Measurements from ENCODE around the gene DLGAP1.

DLGAP1 gene

DNA sequence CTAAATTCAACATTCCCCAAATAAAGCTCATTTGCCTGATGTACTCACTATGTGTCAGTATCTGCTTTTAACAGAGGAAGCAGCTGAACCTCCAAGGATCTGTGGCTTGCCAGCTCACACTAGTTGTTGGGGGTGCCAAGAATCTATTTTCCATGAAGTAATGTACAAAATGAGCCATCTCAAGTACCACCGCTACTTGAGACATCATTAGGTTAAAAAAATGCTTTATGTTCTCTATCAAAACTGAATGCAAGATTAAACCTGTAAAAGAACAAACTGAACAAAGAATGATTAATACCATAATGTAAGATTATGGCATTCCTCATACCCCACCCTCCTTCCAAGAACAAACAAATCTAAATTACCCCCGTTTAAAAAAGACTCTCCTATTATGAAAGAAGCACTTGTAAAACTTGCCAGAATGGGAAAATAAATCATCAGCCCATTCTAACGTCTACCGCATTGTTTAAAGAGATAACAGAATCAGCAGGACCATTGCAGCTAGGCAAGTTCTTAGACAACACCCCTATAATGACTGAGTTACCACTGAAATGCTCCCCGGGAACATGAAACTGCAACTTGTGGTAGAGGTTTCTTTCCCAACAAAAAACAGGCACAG, 471.6 kb downstream of the DLGAP1 start:
- peak; percentile 83 for DNase-seq

- no peak for DNase-seq
These were observed 472.6 kb downstream of the DLGAP1 start for GRCh38 chr18:3982541-3982940.

- DNase-seq, result no peak
These were observed 476.1 kb downstream of the DLGAP1 start for GRCh38 chr18:3979024-3979423.

GRCh38 chr18:3973191-3973850, 481.8 kb downstream of the DLGAP1 start:
- no peak for DNase-seq

DNA sequence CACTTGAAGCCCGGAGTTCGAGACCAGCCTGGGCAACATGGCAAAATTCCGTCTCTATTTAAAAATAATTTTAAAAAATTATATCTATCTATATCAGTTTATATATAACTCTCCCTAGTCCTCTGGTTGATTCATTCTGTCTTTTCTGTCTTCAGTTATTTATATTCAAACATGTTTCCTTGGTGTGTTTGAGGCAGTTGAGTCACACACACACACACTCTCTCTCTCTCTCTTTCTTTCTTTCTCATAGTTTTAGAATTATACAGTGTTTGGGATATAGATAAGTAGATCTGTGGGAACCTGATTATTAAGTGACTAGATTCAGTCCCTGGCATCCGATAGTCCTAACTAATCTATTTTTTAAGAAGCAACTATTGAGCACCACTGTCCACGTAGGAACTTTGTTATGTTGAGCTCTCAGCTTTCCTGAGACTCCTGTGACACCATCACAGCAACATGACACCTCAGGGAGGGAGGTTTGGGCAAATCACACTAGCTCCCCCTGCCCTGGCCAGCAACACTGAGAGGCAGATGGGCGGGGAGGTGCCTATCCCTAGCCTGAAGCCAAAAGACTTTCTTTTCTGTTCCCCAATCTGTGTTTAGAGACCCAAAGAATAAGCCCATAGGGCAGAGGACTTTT, 482.7 kb downstream of the DLGAP1 start:
- no peak for DNase-seq

- no peak for DNase-seq
These were observed 484.2 kb downstream of the DLGAP1 start for GRCh38 chr18:3970929-3971328.

- DNase-seq, result no peak
These were observed 487.5 kb downstream of the DLGAP1 start for GRCh38 chr18:3967359-3968180.

GRCh38 chr18:3966642-3967358, 488.3 kb downstream of the DLGAP1 start:
- no peak for DNase-seq

GRCh38 chr18:3966246-3966641, 488.9 kb downstream of the DLGAP1 start:
- no peak for DNase-seq

GRCh38 chr18:3960977-3961376, 494.1 kb downstream of the DLGAP1 start:
- no peak for DNase-seq

GRCh38 chr18:3960142-3960541, 495.0 kb downstream of the DLGAP1 start:
- DNase-seq, result no peak

- no peak for DNase-seq
These were observed 503.1 kb downstream of the DLGAP1 start for GRCh38 chr18:3952031-3952430.

DNA sequence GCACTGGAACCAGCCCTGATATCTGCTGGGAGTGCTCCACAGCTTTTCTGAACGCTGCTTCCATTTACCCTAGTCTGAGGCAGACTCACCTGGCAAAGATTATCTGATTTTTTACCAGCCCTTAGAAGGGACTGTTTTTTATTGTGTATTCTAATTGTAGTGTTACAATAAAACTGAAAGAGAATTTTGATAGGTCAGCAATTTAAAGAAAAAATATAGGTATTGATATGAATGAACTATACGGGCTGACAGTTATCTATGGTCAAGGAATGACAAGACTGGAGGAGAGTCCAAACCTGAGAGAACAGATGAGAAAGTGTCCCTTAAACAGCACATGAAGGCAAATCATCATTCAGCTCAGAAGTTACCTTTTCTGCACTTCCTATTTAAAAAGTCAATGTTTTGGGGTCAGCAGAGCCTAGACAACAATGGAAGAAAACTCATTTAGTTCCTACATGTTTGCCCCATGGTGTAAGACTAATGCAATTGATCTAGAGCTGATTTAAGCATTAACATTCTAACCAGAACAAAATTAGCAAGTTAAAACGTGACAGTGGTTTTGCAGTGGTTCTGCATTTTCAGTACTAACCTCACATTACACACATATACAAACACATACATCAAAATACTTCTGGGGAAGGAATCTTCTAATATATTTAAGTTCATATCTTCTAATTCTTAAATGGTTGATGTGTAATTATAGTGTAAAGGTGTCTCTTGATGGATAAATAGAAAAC, 504.3 kb downstream of the DLGAP1 start:
- no peak for DNase-seq

GRCh38 chr18:3948958-3949357, 506.1 kb downstream of the DLGAP1 start:
- DNase-seq, result no peak

DNA sequence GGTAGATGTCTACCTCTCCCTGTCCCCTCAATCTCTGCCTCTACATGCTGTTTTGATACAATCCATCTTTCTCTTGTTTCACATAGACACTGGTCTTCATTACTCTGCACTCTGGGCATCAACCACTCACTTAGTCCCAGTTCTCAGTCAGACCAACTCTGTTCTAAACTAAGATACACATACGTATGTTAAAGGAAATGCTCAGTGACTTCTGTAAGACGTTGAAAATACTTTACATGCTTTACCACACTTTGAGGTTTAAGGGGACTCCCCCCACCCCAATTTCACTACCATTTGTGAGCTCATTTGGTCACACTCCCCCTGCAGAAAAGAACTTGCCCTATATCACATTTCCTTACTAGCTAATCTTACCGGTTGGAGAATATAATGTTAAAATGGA, 507.7 kb downstream of the DLGAP1 start:
- no peak for DNase-seq

DNA sequence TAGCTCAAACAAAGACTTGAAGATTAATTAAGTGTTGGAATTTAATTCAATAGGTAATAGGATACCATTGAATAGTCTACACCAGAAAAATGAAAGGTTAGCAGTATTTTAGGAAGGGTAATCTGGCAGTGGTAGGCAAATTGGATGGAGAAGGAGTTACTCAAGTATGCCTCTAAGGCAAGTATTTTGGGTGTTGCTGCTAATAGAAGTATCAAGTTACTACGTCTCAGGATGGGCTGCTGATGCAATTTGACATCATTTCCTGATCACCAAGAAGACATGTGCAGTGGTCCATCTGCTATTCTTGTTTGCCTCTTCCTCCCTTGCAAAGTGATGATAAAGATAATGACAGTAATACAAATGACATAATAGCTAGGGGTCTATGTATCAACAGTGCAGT, 519.8 kb downstream of the DLGAP1 start:
- DNase-seq, result no peak

GRCh38 chr18:3932276-3932675, 522.8 kb downstream of the DLGAP1 start:
- no peak for DNase-seq

- no peak for DNase-seq
These were observed 523.5 kb downstream of the DLGAP1 start for GRCh38 chr18:3931542-3932112.

GRCh38 chr18:3931013-3931315, 524.1 kb downstream of the DLGAP1 start:
- no peak for DNase-seq

DNA sequence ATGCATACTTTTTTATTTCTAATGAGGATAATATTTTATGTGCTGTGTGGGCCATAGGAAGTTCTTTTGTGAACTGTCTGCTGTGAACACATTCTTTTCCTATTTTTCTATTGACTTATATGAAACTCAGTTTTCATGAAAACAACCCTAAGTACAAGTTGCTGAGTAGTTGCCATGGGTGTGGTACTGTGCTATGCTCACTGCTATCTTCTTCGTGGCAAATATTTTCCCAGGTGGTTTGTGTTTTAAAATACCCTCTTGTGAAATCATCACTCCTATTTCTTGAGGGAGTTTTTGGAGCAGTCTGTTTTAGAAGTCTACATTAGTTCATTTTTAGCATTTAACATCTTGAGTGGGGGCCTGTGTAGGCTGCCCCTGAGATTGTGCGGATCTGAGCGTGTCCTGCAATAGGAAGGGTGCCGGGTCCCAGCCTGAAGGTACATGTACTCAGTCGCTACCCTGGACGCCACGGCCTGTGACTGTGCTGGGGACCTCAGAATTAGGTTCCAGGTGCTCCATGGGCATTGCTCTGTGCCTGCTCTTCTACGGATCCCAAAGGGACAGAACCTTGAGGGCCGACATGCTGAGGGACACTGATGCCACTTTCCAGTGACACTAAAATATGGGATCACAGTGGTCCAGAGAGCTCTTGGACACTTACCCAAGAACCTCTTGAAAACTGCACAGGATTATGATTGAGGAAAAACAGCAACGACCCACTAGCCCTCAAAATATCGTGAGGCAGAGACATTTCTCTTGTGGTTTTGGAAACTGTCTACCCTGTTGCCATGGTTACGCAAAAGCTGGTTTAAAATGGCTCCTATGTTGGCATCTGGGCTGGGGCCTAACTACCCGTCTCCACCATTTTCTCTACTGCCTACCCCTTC, 524.7 kb downstream of the DLGAP1 start:
- DNase-seq, result no peak

GRCh38 chr18:3924455-3924854, 530.7 kb downstream of the DLGAP1 start:
- no peak for DNase-seq

Data from DMS79 (cell line).